COLO829 (cell line): ENCODE data around the gene ARHGAP10.

ENCODE experiments used
- DNase-seq: peaks from one replicate; pipeline ENCODE4 v3.0.0; 2012; ENCODE audit warnings: low spot score

ARHGAP10 gene

DNA sequence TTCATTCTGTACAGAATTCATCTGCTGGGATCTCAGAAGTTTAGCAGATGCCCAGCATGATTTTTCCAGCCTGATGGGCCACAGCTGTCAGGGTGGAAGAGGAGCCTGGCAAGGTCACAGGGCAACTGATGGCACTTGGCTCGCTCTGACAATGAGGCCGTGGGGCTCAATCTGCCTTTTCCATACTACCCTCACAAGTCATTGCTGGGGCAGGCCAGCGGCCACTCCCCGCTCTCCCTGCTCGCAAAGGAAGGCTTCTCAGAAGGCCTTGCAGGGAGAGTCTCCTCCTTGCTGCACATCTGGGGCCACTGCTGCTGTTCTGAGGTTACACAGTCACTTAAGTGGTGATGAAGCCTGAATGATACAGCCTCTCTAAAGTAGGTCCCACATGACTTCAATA is 361.2 kb downstream of the ARHGAP10 start:
- DNase-seq, result no peak

DNA sequence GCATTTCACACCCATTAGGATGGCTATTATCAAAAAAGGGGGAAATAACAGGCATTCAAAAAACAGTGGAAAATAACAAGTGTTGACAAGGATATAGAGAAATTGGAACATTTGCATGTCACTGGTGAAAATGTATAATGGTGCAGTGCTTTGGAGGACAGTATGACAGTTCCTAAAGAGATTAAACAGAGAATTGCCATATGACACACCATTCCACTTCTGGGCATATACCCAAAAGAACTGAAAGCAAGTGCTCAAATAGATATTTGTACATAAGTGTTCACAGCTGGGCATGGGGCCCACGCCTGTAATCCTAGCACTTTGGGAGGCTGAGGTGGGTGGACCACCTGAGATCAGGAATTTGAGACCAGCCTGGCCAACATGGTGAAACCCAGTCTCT is 362.3 kb downstream of the ARHGAP10 start:
- no peak for DNase-seq

DNA sequence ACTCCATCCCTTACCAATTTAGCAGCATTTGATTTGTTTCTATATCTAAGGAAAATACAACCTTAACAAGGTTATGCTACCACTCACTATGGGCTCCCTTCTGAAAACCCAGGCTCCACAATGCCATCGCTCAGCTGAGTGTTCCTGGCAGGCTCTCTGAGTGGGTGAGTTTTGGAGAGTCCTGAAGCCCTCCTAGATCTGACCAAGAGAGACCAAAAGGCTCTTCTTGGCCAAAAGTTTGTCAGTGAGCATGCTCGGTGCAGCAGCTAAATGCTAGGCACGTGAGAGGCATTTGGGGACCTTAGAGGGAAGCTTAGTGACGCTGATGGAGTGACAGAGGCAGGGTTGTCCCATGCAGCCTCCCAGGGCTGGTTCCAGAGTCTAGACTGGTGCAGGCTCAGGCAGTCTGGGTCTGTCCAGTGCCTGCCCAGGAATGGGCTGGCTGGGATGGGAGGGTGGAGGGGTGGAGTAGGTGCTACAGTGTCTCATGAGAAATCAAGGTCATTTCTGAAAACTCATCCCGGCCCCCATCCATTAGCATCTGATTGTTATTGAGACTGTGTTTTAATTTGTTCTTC is 363.5 kb downstream of the ARHGAP10 start:
- no peak for DNase-seq

DNA sequence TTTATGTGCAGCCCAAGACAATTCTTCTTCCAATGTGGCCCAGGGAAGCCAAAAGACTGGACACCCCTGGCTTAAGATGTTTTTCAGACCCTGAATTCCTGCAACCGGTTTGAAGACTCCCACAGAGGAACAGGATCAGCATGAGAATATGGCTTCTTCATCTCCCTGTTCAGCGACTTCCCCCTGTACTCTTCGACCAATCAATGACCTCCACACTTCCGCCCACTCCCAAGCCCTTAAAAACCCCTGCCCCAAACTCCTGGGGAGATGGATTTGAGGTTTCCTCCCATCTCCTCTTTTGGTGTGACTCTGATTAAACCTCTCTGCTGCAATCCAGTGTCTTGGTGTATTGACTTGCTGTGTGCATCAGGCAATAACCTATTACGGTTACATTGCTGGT is 365.9 kb downstream of the ARHGAP10 start:
- DNase-seq, result no peak

DNA sequence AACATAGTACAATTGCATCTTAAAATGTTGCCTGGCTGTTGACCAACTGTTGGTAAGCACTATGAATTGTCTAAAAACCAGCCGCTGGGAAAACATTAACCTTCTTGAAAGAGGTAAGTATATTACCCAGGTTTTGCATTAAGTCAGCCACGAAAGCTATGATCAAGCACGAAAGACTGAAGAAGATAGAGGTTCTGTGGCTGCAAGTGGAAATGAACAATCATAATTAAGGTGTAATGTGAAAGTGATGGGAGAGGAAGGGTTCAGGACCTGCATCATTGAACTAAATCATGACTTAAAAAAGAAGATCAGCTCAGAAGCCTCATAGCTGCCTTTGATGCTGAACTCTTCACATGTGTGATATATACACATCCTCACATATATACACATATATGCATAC is 369.3 kb downstream of the ARHGAP10 start:
- DNase-seq, result no peak

DNA sequence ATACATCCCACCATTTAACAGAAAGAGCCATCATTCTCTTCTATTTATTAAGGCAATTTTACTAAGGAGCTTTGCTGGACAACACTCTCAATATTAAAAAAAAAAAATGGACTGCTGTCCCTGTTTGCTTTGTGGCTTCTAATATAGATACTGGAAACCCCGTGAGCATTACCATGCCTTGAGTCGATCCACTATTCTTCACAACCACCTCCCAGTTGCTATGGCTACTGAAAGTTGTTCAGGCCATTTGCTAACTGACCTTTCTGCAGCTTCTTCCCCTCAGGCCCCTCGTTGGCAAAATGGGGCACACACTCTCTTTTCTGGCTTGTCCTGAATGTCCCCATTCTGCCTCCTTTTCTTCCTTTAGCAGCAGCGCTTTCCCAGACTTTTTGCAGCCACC is 369.9 kb downstream of the ARHGAP10 start:
- no peak for DNase-seq

DNA sequence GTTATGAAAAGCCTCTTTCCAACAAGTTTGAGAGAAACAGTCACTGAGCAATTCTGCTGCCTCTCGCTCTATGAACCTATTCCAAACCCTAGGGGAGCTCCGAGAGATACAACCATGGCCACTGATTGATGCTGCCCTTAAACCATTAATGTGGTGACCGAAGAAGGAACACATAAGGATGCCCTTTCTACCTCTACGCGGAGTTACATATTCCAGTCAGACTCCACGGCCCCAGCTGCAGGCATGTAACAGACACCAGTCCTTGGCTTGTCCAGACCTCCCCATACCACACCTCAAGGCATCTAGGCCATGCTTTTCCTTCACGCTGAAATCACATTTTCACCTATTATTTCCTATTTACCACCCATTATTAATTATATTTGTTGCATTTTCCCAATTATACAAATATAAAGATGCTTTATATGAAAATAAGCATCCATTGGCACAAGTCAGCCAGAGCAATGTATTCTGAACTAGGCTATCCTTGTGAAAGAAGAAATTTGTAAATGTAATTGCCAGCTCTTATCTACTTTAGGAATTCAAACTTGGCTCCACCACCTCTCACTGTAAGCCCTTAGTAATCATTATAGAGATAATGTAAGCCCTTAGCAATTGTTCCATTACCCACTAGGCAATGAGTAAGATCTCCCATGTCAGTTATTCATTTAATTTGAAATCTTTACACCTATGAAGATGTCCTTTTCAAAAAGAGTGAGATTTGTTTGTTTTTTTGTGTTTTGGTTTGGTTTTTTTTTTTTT is 371.9 kb downstream of the ARHGAP10 start:
- DNase-seq, result no peak

DNA sequence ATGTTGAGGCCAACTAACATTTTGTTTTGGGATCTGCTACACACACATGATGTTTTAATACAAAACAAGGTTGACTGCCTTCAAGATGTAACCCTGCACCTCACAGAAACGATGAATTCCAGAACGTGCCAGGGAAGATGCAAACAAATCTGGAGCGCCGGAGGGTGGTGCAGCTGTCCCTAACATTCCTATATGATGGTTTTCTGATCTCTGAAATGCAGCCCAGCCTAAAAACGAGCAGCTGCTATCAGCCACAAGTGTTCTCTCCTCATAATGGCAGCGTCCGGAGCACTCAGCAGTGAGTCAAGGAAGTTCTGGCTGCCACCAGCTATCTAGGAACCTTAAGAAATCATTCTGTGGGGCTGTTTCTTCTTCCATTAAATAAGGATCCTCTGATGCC is 376.9 kb downstream of the ARHGAP10 start:
- DNase-seq, result no peak

DNA sequence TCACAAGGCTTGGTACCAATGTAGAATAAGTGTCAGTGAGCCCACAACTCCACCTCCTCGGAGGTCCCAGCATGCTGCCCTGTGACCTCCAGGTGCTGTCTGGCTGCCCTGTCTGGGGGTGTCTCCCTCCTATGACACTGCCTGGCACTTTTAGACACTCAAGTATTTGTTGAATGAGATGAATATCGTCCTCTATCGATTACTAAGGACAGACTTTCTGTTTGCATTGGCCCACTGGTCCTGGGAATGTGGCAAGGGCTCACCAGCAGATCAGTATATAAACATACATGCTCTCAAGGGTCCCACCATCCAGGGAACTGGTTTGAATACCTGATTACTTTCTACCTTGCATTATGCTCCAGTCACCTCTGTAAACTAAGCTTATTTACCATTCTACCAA is 377.3 kb downstream of the ARHGAP10 start:
- no peak for DNase-seq

DNA sequence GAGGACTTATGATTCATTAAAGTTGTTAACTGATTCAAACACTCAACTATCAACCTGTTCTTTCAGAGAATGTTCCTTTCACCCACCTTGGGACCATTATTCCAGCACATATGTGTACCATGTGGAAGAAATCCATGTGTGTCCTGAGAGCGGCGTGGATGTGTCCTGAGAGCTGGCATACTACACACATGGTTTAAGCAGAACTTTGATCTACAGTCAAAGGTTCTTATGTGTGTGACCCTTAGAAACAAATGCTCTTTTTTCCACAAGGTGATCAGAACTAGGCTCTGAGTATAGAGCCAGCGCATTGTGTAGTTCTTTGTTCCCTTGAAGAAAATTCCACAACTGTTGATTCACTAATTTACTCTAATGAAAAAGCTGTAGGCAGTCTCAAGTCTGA is 378.3 kb downstream of the ARHGAP10 start:
- no peak for DNase-seq

DNA sequence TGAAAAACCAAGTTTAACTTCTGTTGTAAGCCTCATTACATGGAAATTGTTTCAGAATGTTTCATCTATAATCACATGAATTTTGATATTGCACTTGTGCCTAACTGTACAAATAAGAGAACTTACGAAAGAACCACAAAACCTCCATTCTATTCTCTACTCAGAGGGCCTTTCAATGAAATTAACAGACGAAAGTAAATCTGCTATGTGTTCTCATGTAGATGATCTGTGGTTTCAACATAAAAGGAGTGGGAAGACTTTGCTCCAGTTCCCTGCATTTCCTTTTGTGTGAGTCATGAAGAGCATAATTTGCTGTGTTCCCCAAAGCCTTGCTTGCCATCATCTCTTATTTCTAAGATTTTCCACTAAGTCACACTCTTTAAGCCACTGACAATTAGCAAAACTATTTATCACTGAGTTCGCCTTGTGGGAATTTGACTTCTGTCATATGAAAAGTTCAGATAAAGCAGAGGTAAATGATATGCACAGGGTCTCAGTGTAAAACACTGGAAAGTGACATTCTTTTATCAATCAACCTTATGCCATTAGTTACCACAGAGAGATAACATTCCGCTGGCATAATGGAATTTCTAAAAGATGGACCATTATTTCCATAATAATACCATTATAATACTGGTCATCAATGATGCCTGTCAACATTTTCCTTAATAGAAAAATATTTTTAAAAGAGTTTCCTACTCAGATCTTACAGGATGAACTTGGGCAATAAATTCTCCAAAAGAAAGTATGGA is 380.5 kb downstream of the ARHGAP10 start:
- peak; percentile 56 for DNase-seq

DNA sequence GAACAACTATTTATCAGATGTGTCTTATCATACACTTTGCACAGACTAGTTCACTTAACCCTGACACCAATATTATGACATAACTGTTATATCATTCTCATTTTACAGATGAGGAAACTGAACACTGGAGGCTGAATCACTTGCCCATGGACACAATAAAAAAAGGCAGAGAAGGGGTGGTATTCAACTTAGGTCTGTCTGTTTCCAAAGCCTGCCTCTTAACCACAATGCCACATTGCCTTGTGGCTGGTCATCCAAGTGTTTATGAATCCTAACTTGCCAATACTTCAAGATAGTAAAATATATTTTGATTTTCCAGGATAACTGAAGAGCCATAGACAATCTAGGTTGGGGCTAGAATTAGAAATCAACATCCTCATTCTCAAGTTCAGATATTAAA is 382.5 kb downstream of the ARHGAP10 start:
- DNase-seq, result no peak

DNA sequence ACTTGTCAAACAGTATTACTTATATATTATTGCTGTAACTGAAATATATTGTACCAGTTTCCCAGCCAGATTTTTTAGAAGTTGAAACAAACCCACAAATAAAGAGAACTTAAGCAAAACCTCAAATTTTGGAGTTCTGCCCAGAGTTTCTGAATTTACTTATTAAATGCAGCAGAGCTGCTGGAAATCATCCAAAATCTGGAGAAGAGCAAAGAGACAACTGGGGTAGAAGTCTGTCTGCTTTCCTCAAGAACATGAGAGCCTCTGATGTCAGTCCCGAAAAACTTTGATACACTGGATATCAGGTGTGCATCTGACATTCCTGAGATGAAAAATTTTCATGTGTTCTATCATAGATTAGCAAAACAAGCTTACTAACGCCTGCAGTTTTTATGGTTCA is 384.4 kb downstream of the ARHGAP10 start:
- peak; percentile 14 for DNase-seq

DNA sequence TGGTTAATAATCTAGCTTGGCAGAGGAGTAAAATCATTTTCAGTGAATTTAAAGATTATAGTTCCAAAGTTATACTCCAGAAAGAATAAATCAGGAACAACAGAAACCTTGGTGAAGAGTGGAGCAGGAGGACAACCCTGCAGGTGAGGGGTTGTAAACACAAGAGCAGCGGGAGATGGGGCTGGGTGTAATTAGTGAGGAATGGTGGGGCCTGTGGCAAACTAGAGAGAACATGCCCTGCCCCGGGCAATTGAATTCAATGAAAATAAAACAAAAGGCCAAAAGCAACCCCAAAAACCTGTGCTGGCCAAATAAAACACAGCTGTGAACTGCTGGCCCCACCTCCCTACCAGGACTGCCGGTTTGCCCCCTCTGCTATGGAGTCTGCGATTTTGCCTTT is 385.1 kb downstream of the ARHGAP10 start:
- no peak for DNase-seq

DNA sequence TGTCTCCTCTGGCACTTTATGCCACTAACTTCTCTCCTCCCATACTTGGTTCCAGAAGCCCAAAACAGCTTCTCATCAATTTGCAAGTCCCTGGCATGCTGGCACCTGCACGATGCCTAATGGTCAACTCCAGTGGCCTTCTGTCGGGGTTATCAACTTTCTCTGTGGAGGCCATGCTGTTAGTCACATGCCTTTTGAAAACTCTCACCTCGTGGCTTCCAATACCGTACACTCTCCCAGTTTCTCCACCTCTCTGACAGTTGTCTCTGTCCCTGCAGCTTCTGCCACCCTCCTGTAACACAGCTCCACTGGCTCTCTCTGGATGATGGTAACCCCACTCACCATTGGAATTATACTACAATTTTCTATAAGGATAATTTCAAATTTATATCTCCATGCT is 386.3 kb downstream of the ARHGAP10 start:
- no peak for DNase-seq

DNA sequence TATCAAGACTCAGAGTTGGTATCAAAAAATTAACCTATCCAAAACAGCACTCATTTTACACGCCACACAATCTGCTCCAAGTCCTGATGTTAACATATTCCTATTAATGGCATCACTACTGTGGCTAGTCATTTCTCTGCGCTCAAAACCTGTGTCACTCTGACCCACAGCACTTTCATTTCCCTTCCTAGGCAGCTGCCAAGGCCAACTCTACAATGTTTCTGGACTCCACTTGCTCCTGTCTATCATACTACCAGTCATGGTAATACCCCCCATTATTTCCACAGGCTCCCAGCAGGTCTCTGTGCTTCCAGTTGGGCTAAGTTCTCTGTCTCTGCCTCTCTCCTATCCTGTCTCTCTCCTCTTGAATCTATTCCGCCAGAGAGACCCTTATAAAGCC is 386.7 kb downstream of the ARHGAP10 start:
- DNase-seq, result no peak

DNA sequence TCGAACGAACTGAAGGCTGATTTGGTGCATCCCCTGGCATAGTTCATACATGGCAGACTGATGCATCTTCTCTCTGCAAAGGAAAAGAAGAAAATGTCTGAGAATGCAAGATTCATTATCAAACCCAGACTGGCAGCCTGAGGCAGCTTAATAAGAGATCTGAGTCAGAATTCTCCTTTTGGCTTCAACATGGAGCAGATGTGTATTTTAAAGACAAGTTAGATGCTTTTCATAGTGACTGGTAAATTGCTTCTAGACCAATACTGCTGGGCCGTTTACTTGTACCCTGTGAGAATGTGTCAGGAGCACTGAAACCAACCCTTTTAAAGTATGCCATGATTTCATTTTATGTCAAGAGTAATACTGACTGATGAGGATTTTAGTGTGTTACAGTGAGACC is 388.3 kb downstream of the ARHGAP10 start:
- no peak for DNase-seq
